DMS114 treated with DMSO at 0.1 percent for 48 hours (cell line): ENCODE results near the gene PACRG.

Source experiments
- DNase-seq: peaks from one replicate; lab custom pipeline; 2025; ENCODE audit not compliant: unreplicated experiment; lab: John Stamatoyannopoulos, UW

Gene PACRG

DNA sequence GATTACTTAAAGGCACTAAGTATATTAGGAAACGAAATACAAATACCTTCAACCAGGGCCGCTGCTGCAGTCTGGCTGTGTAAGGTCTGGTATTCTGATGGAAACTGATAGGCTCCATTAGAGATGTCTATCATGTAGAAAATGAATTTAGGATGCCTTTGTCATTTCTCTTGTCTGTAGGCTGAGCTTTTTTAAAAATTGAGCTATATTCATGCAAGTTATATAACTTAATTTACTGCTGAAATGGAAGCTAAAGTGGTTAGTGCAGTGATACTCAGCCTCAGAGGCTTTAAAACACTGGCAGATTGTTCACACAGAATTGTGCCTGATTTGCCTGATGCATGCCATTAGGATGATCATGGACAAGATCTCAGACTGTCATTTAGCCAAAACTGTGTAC is 400.6 kb downstream of the PACRG start:
- no peak for DNase-seq

DNA sequence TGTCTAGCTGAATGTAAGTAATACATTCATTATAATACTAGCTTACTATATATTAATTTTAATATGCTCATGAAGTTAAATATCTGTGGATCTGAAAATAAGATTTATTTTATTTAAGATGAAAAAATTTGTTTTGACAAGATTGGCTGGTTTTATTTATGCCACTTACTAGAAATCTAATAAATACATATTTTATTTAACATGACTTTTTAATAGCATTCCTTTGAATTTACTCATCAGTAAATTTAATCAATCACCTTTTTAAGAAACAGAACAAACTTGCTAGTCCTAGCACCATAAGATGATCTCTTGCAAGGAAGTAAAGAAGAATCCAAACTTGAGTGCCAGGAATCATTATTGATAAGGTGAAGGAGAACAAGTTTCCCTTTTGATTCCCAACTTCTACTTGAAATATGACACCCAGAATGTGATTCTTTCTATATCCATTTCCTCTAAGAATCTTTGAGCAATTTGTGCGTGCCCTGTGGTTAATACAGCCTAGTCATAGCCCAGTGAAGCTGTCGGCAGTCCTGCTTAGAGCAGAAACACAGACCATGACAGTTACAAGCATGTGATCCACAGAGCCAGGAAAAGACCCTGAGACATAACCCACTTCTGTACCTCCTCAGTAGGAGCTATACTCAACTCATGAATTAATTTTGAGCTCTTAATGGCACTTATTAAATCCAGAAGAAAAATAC is 404.4 kb downstream of the PACRG start:
- no peak for DNase-seq

DNA sequence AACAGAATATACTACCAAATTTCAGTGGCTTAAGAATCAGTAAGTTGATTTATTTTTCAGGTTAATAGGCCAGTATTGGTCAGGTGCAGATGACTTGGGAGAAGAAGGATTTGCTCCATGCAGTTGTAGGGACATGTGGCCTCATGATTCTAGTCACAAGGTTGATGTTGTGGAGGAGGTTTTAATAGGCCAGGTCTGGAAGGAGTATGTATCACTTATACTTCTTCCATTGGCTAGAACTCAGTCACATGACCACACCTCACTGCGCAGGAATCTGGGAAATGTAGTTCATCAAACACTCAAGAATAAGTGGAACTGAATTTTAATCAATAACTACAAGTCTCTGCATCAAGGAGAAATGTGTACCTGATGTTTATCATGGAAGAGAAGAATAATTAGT is 405.2 kb downstream of the PACRG start:
- no peak for DNase-seq

DNA sequence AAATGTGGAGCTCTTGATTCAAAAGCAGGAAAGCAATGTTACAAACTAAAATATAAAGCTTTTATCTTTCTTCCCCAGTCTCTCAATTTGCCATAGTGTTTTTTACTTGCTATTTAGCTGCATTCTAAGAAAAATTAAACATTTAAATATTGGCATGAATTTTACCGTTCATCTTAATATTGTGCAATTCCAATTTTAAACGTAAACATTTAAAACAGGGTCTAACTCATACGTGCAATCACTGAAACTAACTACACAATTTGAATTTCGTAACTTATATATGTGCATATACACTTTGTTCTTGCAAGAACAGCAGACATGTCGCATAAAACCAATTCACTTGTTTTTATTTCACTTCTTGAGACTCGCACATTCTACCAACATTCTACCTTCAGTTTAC is 405.9 kb downstream of the PACRG start:
- DNase-seq, result no peak

DNA sequence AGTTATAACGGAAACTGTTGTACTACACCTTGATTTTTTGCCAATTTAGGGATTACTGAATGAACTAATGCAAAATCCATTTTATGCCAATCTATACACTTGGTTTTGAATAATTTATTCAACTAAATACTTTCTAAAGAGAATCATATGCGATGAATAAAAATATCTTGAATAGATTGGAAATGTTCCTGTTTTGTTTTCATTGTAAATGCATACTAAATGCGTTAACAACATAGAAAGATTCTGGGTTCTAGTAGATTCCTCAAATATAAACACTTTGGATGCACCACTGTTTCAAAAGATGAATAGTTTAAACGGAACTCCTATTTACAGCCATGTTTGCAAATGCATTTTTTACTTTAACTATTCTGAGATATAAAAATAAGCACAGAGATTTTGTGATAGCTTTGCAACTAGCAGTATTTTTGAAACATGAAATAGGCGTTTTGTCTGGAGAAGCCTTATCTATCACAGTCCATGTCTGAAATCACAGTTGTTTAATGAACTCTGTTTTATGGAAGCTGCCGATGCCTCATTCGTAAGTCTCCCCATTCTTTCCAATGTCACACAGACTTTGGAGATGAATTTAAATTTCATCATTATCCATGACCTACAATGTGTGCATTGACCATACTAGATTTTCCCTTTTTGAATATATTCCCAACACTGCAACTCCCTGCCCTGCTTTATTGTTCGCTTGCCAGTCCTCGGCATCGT is 409.1 kb downstream of the PACRG start:
- no peak for DNase-seq

DNA sequence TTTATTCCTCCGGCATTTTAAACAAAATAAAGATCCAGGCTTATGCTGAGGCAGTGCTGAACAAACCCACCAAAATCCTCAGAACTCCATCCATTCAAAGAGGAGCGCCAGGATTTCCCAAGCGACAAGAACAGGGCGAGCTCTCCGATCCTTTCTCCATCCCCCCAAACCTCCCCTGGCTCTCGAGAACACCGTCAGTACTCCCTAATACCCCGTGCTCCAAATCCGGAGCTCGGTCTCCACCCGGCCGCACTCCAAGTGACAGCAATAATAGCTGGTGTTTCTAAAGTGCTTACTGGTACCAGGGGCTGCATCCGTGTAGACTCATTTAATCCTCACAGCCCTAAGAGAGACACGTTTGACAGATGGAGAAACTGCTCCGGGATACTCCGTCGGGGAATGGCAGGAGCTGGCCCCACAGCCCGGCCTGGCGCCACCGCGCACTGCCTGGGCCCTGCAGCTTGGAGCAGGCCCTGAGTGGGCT is 409.7 kb downstream of the PACRG start:
- DNase-seq, result no peak

DNA sequence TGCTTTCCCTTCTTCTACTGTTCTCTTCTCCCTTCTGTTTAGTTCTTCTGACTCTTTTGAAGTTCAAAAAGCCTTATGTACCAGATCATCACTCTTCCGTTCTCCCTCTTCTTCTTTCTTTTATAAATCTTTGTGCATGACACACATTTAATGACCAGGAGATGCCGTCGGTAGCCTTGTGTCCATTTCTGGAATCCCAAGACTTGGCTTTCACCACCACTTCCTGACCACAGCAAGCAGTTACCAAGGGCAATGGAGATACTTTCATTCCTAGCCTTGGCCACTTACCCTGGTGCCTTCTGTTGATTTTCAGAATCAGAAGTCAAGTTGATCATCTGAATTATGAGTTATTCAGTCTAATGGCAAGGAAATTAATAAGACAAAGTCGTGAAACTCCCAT is 418.3 kb downstream of the PACRG start:
- no peak for DNase-seq

DNA sequence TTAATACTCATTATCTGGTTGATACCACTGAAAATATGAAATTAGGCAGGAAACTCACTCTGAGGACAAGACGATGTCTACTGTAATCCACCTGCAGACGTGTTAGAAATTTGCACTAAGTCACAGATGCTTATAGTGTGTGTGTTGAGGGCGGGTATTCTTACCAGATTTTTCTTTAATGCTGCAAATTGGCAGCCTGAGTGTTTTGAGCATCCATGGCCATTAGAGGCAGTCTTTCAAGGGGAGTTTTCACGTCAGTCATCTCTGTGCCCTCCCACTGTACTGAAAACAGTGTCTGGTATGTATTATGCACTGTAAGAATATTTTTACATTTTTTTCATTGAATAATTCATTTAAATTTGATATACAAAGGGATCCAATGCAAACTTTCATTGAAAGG is 420.2 kb downstream of the PACRG start:
- DNase-seq, result no peak

DNA sequence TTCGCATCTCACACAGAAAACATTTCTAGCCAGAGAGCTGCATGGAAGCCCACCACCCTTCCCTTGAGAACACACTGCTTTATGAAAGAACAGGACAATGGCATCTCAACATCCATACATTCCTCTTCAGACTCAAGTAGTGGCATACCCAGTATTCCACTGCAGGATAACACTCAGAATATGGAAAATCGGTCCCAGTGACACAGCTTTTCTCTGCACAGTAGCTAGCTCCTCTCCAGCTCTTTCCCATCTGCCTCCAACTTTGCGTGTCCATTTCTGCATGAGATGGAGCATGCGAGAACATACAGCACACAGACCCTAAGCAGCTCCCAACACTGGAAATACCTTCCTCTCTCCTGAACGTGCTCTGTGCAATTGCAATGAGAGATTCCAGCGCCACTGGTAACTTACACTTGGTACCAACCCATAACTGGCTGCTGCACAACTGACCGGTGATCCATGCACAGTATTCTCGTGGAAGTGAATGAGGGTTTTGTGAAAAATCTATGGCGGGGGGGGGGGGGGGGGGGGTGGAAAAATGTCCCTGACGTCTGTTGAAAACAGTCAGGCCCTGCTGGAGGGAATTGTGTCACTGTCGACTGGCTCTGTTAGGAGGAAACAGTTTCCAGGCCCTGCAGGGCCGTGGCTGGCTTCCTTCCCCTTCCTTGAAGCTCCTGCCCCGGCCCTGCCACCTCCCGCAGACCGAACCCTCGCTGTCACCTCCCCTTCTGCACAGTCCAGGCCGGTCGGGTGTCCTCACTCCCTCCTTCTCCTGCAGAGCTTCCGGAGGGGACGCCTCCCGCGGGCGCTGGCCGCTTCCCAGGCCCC is 420.9 kb downstream of the PACRG start:
- no peak for DNase-seq

DNA sequence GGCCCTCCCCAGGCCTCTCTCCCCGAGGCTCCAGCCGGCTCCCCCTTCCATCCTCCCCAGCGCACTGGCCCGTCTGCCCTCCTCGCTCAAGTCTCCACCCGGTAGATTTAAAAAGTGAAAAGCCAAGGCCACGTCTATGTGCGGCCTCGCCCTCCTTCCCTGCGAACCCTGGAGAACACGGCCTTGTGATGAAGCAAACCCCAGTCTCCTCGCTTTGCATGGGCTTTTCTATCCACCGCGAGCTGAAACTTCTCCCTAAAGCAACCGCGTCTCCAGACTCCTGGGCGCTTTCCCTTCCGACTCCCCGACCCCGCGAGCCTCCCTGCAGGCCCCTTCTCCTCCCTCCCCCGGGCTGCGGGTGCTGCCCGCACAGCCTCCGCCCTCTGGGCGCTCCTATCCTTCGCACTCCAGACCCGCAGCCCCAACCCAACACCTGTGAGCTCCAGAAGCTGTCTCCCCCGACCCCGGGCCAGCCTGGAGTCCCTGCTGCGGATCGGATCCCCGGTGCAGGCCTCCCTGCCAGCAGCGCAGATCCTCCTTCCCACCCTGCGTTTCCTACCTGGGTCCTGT is 421.6 kb downstream of the PACRG start:
- no peak for DNase-seq

DNA sequence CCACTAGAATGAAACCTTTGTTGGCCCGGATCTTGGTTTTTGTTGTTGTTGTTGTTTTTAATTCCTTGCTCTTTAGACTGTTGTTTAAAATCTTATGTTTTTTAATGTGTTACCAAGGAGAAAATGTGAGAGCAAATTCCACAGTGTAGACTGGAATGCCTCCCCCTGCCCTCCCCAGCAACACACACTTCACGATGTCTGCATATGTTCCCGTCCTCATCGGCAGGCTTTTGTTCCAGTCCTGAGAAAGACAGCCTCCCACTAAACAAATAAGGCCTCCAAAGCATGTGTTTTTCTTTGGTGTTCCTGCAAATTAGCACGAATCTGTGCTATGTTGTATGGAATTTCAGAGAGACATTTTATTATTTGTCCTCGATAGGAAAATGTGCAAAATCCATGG is 423.4 kb downstream of the PACRG start:
- DNase-seq, result no peak

DNA sequence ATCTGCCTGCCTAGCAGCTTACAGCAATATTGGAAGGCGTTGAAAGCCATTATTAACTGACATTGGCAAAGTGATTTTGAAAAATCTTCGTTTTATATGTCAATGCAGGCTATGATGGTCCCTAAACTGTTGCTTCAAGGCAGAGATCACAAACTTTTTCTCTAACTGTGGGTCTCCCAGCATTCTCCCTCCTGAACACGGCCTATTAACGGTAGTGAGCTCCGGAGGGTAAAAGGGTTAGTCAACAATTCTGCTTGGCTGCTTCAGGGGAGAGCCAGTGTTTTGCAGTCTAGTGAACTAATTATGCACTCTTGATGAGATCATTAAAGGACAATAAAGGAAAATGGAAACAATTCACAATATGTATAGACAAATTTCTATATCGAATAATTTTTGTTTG is 424.9 kb downstream of the PACRG start:
- DNase-seq, result no peak

DNA sequence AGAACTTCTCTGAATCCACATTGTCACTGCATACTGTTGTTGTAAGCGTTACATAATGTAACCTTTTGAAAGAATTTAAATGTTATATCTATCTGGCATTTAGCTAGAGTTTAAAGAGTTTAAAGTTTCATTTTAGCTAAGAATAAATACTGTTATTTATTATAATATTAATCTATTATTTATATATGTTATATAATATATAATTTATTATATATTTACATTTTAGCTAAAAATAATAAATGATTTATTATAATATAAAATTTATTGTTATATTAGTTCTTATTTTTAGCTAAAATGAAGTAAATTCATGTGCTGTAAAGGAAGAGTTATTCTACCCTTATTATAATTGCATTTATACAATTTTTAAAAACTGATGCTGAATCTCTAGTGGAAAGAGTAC is 431.3 kb downstream of the PACRG start:
- no peak for DNase-seq

DNA sequence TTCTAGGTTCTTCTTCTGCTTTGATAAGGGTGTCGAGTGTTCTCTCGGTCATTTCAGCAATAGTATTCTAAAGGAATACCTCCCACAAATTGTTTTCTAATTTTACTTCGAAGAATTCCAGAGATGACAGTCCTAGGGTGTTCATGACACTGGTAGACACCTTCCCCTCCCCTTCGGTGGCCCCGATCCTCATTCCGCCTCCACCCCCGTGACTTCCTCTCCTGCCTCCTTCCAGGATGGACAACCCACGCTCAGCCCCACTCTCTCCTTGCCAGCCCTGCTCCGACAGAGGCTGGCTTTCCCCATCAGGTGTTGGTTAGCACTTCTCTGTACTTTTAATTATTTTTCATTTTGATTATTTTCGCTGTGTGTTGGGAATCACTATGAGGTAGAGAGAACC is 431.9 kb downstream of the PACRG start:
- DNase-seq, result no peak

DNA sequence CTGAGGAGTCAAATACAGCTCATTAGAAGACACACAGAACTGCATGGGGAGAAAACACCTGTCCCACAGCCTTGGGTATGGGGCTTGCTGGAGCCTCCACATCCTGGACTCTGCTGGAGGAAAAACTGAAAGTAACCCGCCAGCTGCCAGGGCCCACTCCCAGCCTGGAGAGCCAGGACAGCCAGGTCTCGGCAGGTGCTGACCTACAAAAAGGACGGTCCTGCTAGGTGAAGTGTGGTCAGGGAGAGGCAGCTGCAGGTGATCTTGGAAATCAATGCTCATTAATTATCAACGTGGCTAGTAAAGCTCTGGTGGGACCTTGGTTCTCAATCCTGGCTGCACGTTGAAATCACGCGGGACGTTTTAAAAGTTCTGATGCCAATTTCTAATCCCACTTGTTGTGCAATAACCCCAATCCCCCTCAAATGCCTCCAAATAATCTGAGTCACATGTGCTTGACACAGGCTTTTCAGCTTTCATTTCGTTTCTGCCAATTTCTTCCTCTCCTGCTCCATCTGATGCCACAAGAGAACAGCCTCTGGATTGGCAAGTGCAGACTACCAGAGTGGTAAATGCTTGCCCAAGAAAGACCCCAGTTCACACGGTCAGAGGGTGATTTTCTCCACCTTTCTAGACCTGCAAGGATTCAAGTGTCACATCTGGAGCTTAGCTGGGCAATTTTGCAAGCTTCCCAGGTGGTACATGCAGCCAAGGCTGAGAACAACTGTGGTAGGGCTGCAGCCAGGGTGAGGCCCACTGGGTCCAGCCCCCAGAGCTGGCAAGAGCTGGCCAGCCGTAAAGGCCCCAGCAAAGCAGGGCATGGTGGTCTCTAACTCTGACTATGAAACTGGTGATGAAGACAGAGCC is 434.5 kb downstream of the PACRG start:
- no peak for DNase-seq

DNA sequence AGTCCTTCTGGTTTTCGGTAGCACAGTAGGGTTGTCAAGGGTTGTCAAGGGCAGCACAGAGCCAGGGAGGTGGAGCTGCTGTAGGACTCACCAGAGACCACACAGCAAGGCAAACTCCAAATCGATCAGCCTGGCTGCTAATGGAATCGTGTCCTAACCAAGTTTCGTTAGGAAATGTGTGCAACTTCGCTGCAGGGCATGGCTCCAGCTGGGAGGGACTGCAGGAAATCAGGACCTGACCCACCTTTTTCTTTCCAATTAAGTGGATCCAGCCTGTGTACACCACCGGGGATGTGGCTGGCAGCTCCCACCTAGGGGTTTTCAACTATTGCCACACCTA is 435.1 kb downstream of the PACRG start:
- DNase-seq, result no peak

DNA sequence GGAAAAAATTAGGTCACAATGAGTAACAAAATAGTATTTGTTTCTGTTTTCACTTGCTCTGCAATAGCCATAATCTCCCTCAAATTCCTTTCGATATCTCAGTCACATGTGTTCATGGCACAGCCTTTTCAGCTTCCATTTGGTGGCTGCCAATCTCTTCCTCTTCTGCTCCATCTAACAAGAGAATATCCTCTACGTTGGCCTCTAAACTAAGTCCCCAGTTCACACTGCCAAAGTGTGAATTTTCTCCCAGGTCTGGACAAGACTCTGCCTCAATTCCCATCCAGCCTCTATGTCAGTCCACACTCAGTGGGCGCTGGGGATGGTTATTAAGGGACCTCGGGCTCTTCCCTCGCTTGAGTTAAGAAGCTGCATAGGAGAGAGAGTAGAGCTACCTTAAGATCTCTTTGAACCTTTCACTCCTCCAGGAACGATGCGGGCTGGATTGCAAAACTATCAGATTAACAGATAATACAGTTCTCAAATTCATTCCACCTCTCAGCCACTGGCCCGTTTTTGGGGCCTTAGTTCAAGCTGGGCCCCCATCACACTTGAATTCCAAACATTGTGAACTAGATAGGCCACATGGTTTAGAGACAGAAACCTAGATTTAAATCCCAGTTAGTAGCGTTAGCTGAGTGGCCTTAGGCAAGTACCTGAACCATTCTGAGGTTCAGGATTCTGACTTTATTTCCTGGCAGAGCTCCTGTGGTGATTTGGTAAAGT is 436.6 kb downstream of the PACRG start:
- DNase-seq, result no peak

DNA sequence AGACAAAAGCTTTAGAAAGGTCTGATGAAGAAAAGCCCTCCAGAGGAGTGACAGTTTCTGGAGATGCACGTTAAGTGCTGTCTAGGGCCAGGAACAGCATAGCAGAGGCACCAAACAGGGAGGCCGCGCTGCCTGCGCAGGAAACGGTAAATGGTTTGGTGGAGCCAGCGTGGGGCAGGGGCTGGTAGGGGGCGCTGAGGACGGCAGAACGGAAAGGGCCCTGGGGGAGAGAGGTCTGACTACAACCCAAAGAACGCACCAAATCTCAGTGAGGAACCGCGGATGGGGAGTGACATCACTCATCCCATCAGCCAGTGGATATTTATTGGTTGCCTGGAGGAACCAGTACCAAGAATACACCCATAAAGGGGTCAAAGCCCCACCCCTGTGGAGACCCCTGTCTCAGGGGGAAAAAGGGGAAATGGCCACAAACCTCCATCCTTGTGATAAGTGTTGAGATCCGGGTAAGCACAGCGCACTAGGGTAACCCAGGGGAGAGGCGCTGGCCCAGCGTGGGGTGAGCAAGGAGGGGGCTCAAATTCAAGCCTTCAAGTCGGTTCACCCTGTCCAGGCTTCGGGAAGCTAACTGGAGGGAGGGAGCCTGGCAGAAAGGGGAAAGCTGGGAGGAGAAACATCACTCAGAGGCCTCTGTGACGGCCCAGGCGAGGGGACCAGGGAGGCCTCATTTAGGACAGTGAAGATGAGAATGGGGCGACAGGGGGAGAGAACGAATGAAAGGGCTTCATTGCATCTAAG is 437.6 kb downstream of the PACRG start:
- no peak for DNase-seq

DNA sequence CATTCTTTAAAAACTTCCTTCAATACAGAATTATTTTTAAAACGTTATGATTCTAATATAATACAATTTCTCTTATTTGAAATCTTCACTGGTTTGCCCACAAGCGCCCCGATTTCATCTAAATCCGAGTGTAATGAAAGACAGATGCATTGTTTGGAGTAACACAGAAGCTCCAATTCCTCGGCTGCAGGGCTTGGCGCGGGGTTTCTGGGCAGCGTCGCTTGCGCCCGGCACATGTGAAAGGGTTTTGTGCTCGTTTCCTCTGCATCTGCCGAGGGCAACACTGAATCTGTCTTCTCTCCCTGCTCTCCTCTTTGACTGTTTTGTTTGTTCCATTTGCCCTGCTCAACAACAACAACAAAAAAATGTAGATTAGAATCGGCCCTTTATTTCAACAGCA is 438.1 kb downstream of the PACRG start:
- DNase-seq, result no peak
